Measurements from ENCODE around the gene ZNF195. TPM values are rescaled to one million over a fixed set of nuclear protein-coding genes. Genes with fewer than 3 reads are reported as not detected.
"Not testable (repeated sequence)": the region's sequence is repeated elsewhere in the genome, so short reads cannot be mapped to it uniquely, and the experiment has no call there.

ZNF195 gene
- total RNA-seq, 4 donors from 2014 or later, result 9.4 to 24.0 (median 15.6) TPM

- no peak for DNase-seq
Measured at GRCh38 chr11:3339340-3339624, 39.7 kb downstream of the ZNF195 start.

DNA sequence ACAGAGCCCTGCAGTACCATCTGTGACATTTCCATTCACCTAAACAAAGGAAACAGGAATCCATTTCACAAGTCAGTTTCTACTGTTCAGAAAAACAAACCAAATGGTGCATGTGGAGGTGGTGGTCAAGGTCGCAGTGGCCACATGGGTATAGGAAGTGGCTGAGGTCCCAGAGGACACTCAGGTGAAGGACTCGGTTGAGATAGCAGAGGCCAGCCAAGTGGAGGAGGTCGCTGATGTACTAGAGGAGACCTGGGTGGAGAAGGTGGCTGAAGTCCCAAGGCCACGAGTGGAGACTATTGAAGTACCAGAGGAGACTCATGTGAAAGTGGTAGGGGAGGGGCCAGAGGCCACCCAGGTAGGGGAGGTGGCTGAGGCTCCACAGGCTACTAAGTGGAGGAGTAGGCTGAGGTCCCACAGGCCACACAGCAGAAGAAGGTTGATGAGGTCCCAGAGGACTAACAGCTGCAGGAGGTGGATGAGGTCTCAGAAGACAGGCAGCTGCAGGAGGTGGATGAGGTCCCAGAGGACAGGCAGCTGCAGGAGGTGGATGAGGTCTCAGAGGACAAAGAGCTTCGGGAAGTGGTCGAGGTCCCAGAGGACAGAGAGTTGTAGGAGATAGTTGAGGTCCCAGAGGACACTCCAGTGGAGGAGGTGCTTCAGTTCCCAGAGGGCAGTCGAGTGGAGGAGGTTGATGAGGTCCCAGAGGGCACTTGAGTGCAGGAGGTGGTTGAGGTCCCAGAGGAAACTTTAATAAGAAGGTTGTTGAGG is 40.2 kb downstream of the ZNF195 start:
- no peaks in the 10 kb centered on the region for H3K36me3 ChIP-seq
- no peaks in the 10 kb centered on the region for H3K27me3 ChIP-seq
- H3K9me3 ChIP-seq, result no peaks in the 10 kb centered on the region
- no peak for TF ChIP-seq POLR2A (IDR thresholded peaks at IDR 0.05)
- H3K4me1 ChIP-seq, result no peaks in the 10 kb centered on the region
- DNase-seq, result no peak
- intact Hi-C loops (cut with DNase I; ENCODE audit: low total_unique reads), result no loop called here
- H3K27ac ChIP-seq, result no peak overlapping the region
- H3K4me3 ChIP-seq, result no peak overlapping the region

More at GRCh38 chr11:3339340-3339624, 39.7 kb downstream of the ZNF195 start:
- Histone ChIP-seq H3K36me3 (no peaks in the 10 kb centered on the region), H3K9me3 (no peaks in the 10 kb centered on the region), H3K4me3 (no peak overlapping the region), H3K4me1 (no peaks in the 10 kb centered on the region), H3K27me3 (no peaks in the 10 kb centered on the region), H3K27ac (no peak overlapping the region)
- intact Hi-C loops (cut with DNase I; ENCODE audit: low total_unique reads), result no loop called here
- TF ChIP-seq POLR2A (IDR thresholded peaks at IDR 0.05) (no peak), CTCF (IDR thresholded peaks at IDR 0.05) (no peak)

DNA sequence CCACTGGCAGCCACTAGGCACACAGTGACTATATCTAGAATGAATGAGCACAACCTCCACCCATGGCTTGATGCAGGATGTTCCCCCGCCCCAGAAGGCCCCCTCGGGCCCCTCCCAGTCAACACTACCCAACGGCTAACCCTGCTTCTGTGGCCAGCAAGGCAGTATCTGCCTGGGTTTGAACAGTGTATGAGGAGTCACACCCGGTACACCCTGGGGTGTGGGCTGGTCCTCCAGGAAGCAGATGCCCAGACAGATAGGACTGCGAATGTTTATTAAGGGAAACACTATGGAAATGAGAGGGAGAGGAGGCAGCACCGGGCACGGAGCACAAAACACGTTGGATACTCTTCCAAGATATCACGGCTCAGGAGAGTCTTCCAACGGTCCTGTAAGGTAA is 42.5 kb downstream of the ZNF195 start:
- H3K4me1 ChIP-seq; intact Hi-C loops (cut with DNase I; ENCODE audit: low total_unique reads); DNase-seq; H3K9me3 ChIP-seq; H3K36me3 ChIP-seq; H3K4me3 ChIP-seq; H3K27me3 ChIP-seq; H3K27ac ChIP-seq: not testable (repeated sequence)

GRCh38 chr11:3333157-3333556 is 45.8 kb downstream of the ZNF195 start:
- H3K4me3 ChIP-seq; H3K27me3 ChIP-seq; DNase-seq; H3K27ac ChIP-seq; H3K36me3 ChIP-seq; H3K9me3 ChIP-seq; intact Hi-C loops (cut with DNase I; ENCODE audit: low total_unique reads); H3K4me1 ChIP-seq: not testable (repeated sequence)

GRCh38 chr11:3331078-3331477 is 47.9 kb downstream of the ZNF195 start:
- H3K4me3 ChIP-seq; H3K36me3 ChIP-seq; H3K27me3 ChIP-seq; H3K4me1 ChIP-seq; intact Hi-C loops (cut with DNase I; ENCODE audit: low total_unique reads); DNase-seq; H3K9me3 ChIP-seq; H3K27ac ChIP-seq: not testable (repeated sequence)

DNA sequence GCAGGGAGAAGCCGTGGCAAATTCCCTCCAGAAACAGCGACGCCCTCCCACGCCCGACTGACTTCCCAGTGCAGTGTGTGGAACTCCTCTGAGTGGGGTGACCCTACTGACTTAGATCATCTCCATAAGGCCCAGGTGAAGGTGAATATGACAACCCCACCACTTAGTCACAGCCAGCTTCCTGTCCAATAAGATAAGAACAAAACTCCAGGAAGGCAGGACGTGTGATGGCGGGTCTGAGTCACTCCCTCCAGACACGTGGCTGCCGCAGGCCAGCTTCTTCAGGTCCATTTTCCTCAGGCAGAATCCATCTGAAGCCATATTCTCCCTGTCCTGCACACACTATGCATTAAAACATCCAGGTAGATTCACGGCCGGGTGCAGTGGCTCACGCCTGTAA is 48.9 kb downstream of the ZNF195 start:
- H3K27ac ChIP-seq; H3K27me3 ChIP-seq; H3K9me3 ChIP-seq; H3K4me1 ChIP-seq; H3K4me3 ChIP-seq; H3K36me3 ChIP-seq; intact Hi-C loops (cut with DNase I; ENCODE audit: low total_unique reads); DNase-seq: not testable (repeated sequence)

- H3K4me1 ChIP-seq; H3K36me3 ChIP-seq; H3K9me3 ChIP-seq; H3K27me3 ChIP-seq; DNase-seq; H3K27ac ChIP-seq; H3K4me3 ChIP-seq; intact Hi-C loops (cut with DNase I; ENCODE audit: low total_unique reads): not testable (repeated sequence)
Measured at GRCh38 chr11:3328503-3328902, 50.4 kb downstream of the ZNF195 start.

- H3K9me3 ChIP-seq; H3K36me3 ChIP-seq; H3K4me1 ChIP-seq; H3K4me3 ChIP-seq; DNase-seq; intact Hi-C loops (cut with DNase I; ENCODE audit: low total_unique reads); H3K27me3 ChIP-seq; H3K27ac ChIP-seq: not testable (repeated sequence)
Measured at GRCh38 chr11:3326450-3326849, 52.5 kb downstream of the ZNF195 start.

DNA sequence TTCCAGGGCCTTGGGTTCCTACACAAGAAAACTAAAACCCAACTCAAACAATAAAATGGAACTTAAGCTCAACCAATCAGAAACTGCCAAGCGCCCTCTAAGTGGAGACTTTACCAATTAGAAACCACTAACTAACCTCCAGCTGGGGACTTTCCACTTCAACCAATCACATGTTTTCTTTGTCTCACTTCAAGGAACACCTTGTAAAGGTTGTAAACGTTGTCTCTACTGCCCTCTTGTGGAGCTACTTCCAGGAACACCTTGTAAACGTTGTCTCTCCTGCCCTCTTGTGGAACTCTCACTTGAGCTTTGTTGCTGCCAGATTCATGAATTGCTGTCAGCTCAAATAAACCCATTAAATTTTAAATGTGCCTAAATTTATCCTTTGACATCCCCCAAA is 54.2 kb downstream of the ZNF195 start:
- H3K9me3 ChIP-seq; intact Hi-C loops (cut with DNase I; ENCODE audit: low total_unique reads); H3K4me3 ChIP-seq; H3K4me1 ChIP-seq; H3K36me3 ChIP-seq; DNase-seq; H3K27me3 ChIP-seq; H3K27ac ChIP-seq: not testable (repeated sequence)

Small RNAs within 50 kb of the gene (small RNA-seq; reads per million reads assigned to genes)
- gene AC123788.2, result not detected

Other genes with a start within 250 kb of the ZNF195 start
- gene OSBPL5, start 213.8 kb downstream of the ZNF195 start, total RNA-seq, result 10 to 100 TPM; 24.7 to 83.3 (median 48.2) TPM
- gene MRGPRG, start 160.3 kb downstream of the ZNF195 start, total RNA-seq, result not detected
- 1 to 10 TPM in 1 of 4 donors, under 1 TPM in 1, not detected in 2; 0.28 to 1.5 TPM for gene MRGPRE, start 146.7 kb downstream of the ZNF195 start, total RNA-seq